Thyroid gland (tissue), 4 donors: Measurements from ENCODE around the gene KCNJ6. TPM values are rescaled to one million over a fixed set of nuclear protein-coding genes. Genes with fewer than 3 reads are reported as not detected.

Experiments used
- DNase-seq, 2 donors: peaks; one replicate each; pipeline ENCODE4 v3.0.0-alpha.2; 2019
- H3K27ac ChIP-seq, 3 donors: fragments of 200-600 bp; sonication (generic); 1 replicate in 2 of 3; 2 replicates in 1 of 3; pipeline ENCODE4 v1.5.1; 2016 to 2019; ENCODE audit warnings: mild to moderate bottlenecking in 1 of 3, moderate library complexity in 1 of 3
- H3K27me3 ChIP-seq: fragments of 200-600 bp; sonication (generic); one replicate; pipeline ENCODE4 v1.5.1; 2019
- H3K36me3 ChIP-seq, 2 donors: fragments of 200-600 bp; sonication (generic); one replicate each; pipeline ENCODE4 v1.5.1; 2016 to 2019
- H3K4me1 ChIP-seq, 2 donors: fragments of 200-600 bp; sonication (generic); one replicate each; pipeline ENCODE4 v1.5.1; 2017 to 2019
- H3K4me3 ChIP-seq, 3 donors: fragments of 200-600 bp; sonication (generic); replicated peaks in 1 of 3; 1 replicate in 2 of 3; 2 replicates in 1 of 3; pipeline ENCODE4 v1.5.1; 2016; ENCODE audit warnings: mild to moderate bottlenecking in 1 of 3
- H3K9me3 ChIP-seq: fragments of 200-600 bp; sonication (generic); one replicate; pipeline ENCODE4 v1.5.1; 2017
- POLR2A ChIP-seq, 2 donors: fragments of 450-650 bp; IDR thresholded peaks; one replicate each; pipeline ENCODE4 v1.6.1; 2017; ENCODE audit warnings: antibody characterized with exemption in 2 of 2, mild to moderate bottlenecking in 2 of 2, moderate library complexity in 1 of 2
- WGBS, 2 donors: methylation state at CpG; one replicate each; pipeline ENCODE4 v1.1.5; 2017; 5-methylcytosine and 5-hydroxymethylcytosine counted together
- intact Hi-C: fragments of 100-400 bp; cut with DNase I; formaldehyde crosslinking; loops from one replicate; pipeline ENCODE4 v1.15.1; 2023
- total RNA-seq, 4 donors: library from RNA; depleted of rRNA; stranded (reverse); fragments of >200 nt; gene quantifications; one replicate each; pipeline ENCODE4 v1.2.3, GENCODE V29; 2016
- TF ChIP-seq, protein P1 (sequence below), 6 experiments: fragments of 200-600 bp in 3 of 6; fragments of 450-650 bp in 3 of 6; sonication (generic) in 3 of 6; IDR thresholded peaks; one replicate each; pipeline ENCODE4 v1.5.1; 2016 to 2019; ENCODE audit warnings: antibody characterized with exemption in 6 of 6, mild to moderate bottlenecking in 2 of 6, inconsistent platforms in 1 of 6, moderate library complexity in 1 of 6

KCNJ6 gene
- total RNA-seq, 4 donors from 2014 or later = not detected

DNA sequence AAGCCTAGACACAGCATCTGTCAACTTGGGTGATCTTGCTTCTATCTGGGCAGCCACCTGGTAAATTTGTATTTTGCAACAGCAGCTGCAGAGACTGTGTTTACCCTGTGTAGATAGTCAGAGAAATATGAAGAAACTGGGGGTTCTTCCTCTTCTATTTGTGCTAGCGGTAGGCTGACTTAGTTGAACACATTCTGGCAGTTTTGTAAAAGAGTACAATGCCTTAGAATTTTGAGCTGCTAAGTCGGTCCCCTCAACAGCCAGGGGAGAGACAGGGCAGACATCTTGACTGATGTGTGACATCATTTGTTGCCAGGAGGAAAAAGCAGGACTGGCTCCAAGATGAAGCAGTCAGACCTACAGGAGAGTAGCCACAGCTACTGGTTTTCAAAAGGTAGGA is 53.7 kb downstream of the KCNJ6 start:
- no peaks in the 10 kb centered on the region for H3K27me3 ChIP-seq
- no peak overlapping the region for H3K27ac ChIP-seq
- 62 to 68% methylated on average over 2 of the region's 2 CpGs for WGBS, 2 donors
- H3K36me3 ChIP-seq = no peaks in the 10 kb centered on the region
- DNase-seq = no peak
- no peaks in the 10 kb centered on the region for H3K4me1 ChIP-seq
- TF ChIP-seq, protein P1, sequence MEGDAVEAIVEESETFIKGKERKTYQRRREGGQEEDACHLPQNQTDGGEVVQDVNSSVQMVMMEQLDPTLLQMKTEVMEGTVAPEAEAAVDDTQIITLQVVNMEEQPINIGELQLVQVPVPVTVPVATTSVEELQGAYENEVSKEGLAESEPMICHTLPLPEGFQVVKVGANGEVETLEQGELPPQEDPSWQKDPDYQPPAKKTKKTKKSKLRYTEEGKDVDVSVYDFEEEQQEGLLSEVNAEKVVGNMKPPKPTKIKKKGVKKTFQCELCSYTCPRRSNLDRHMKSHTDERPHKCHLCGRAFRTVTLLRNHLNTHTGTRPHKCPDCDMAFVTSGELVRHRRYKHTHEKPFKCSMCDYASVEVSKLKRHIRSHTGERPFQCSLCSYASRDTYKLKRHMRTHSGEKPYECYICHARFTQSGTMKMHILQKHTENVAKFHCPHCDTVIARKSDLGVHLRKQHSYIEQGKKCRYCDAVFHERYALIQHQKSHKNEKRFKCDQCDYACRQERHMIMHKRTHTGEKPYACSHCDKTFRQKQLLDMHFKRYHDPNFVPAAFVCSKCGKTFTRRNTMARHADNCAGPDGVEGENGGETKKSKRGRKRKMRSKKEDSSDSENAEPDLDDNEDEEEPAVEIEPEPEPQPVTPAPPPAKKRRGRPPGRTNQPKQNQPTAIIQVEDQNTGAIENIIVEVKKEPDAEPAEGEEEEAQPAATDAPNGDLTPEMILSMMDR (IDR thresholded peaks at IDR 0.05) = no peak
- TF ChIP-seq POLR2A (IDR thresholded peaks at IDR 0.05) = no peak
- intact Hi-C loops = no loop called here
- no peaks in the 10 kb centered on the region for H3K9me3 ChIP-seq
- H3K4me3 ChIP-seq = no peak overlapping the region

DNA sequence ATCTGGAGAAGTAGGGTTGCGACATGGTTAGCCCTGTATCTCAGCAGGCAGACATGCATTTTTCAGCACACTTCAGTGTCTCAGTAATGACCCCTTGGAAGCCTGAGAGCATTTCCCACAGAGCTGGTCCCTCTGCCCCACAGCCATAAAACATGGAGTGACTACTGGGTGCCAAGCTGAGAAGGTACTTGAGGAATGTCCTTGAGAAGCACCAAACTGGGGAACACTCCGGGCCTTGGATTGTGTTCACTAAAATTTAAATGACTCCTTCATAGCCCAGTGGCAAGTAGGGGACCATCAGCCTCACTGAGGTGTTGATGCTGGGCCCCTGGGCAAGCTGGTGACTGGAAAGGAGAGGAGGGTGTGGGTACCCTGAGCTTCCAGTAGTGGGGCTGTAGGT is 54.7 kb downstream of the KCNJ6 start:
- Histone ChIP-seq H3K27ac (no peak overlapping the region), H3K4me3 (no peak overlapping the region), H3K4me1 (no peaks in the 10 kb centered on the region), H3K9me3 (no peaks in the 10 kb centered on the region), H3K36me3 (no peaks in the 10 kb centered on the region), H3K27me3 (no peaks in the 10 kb centered on the region)
- TF ChIP-seq, protein P1 (IDR thresholded peaks at IDR 0.05) = no peak
- no peak for TF ChIP-seq POLR2A (IDR thresholded peaks at IDR 0.05)
- WGBS, 2 donors = 80 to 93% methylated on average over 2 of the region's 2 CpGs
- intact Hi-C loops = no loop called here
- DNase-seq = no peak

DNA sequence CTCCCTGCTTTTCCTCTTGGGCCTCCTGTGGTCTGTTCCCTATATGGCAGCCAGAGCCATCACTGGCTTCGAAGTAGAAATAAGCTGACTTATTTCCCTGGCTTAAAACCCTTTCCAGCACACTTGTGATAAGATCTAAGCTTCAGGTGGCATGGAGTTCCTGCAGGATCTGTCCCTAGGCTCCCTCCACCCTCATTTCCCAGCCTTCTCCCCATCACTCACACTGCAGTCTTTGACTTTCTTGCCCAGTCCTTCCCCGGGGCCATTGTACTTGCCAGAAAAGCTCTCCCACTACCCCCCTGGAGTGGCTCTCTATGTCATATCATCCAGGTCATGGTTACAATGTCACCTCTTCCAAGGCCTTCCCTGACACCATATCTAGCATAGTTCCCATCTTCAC is 55.8 kb downstream of the KCNJ6 start:
- no peaks in the 10 kb centered on the region for H3K9me3 ChIP-seq
- intact Hi-C loops = no loop called here
- H3K4me1 ChIP-seq = no peaks in the 10 kb centered on the region
- TF ChIP-seq, protein P1 (IDR thresholded peaks at IDR 0.05) = no peak
- TF ChIP-seq POLR2A (IDR thresholded peaks at IDR 0.05) = no peak
- no peaks in the 10 kb centered on the region for H3K36me3 ChIP-seq
- DNase-seq = no peak
- 63 to 86% methylated on average over 2 of the region's 2 CpGs for WGBS, 2 donors
- no peaks in the 10 kb centered on the region for H3K27me3 ChIP-seq
- H3K27ac ChIP-seq = no peak overlapping the region
- H3K4me3 ChIP-seq = no peak overlapping the region

DNA sequence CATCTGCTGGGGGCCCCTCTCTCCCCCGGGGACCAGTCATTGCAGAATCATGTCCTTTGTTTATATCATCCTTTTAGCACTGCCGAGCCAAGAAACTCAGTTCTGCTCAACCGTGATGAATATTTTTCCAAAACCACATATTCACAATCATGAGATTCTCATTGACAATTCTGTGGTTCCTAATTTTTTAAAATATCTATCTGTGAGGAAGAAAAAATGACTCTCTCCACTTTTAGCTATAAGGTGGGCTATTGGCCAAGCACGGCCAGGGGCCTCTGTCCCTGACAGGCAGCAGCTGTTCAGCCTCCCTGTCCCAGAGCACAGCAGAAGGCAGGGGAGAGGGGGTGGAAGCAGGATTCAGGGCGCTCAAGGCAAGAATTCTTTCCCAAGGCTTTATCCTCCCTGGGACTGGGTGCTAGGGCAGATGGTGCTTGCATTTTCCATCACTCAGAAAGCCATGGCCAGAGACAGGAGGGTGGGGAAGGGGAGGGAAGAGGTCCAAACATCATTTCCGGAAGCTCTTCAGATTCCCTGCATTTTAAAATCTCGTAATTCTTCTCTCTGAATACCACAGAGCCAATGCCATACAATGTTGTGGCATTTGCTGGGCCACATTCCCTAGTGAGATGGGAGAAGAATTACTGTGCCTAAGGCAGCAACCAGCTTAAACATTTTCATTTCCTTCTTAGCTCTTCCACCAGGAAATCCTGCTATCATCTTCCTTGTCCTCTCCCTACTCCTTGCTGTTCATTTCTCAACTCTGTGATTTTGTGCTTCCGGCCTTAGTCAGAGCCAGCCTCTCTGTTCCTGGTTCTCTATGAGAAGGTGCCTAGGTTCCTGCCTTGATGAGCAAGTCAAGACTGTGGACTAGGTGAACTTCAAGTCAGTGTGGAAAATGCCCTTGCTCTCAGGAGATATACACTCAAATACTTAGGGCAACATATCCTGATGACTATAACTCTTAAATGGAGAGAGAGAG is 60.3 kb downstream of the KCNJ6 start:
- H3K4me1 ChIP-seq = no peaks in the 10 kb centered on the region
- WGBS, 2 donors = 57 to 60% methylated on average over 8 of the region's 8 CpGs
- TF ChIP-seq, protein P1 (IDR thresholded peaks at IDR 0.05) = no peak
- TF ChIP-seq POLR2A (IDR thresholded peaks at IDR 0.05) = no peak
- no peak for DNase-seq
- intact Hi-C loops = no loop called here
- H3K27me3 ChIP-seq = no peaks in the 10 kb centered on the region
- H3K27ac ChIP-seq = no peak overlapping the region
- H3K9me3 ChIP-seq = no peaks in the 10 kb centered on the region
- H3K36me3 ChIP-seq = no peaks in the 10 kb centered on the region
- no peak overlapping the region for H3K4me3 ChIP-seq

DNA sequence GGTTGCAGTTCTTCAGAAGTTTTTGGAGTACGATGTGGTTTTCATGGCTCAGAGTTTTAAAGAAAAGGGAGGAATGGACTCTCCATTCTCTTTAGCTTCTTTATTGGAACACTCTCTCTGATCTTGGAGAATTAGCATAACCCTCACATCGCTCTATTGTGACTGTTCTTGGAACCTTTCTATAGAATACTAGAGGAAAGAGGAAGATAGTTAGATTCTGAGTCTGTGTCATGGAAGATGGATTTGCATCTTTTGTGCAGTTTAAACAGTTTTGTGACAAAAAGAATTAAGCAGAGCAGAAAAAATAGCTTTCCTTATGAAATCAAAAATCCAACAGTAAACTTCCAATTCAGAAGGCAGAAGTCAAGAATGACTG is 61.0 kb downstream of the KCNJ6 start:
- no peaks in the 10 kb centered on the region for H3K36me3 ChIP-seq
- H3K27ac ChIP-seq = no peak overlapping the region
- no peak overlapping the region for H3K4me3 ChIP-seq
- TF ChIP-seq, protein P1 (IDR thresholded peaks at IDR 0.05) = no peak
- TF ChIP-seq POLR2A (IDR thresholded peaks at IDR 0.05) = no peak
- DNase-seq = no peak
- H3K9me3 ChIP-seq = no peaks in the 10 kb centered on the region
- H3K4me1 ChIP-seq = no peaks in the 10 kb centered on the region
- H3K27me3 ChIP-seq = no peaks in the 10 kb centered on the region
- 79 to 88% methylated on average over 2 of the region's 2 CpGs for WGBS, 2 donors
- intact Hi-C loops = no loop called here
